Panc1 (cell line): ENCODE data around the gene RAPGEF1. TPM values are rescaled to one million over a fixed set of nuclear protein-coding genes. Genes with fewer than 3 reads are reported as not detected.

Source experiments
- ATAC-seq: fragments of 200-7000 bp; cut with Tn5 transposase; 2 replicates; pipeline ENCODE4 v1.9.1; 2020; ENCODE audit warnings: mild to moderate bottlenecking, moderate library complexity
- BruUV-seq: library from RNA; stranded (reverse); fragments of 400-500 nt; replicated peaks from 2 replicates; lab custom pipeline; 2021; lab: Mats Ljungman, UMichigan
- CTCF ChIA-PET: fragments of 300-600 bp; sonication (Branson Sonifier 250); formaldehyde crosslinking; loops from one replicate; lab custom pipeline; 2022; ENCODE audit warnings: antibody characterized with exemption; lab: Charles Lee
- POLR2A ChIA-PET: fragments of 300-600 bp; sonication (Branson Sonifier 250); formaldehyde crosslinking; loops from one replicate; lab custom pipeline; 2022; ENCODE audit warnings: antibody characterized with exemption; lab: Charles Lee
- DNase-seq: peaks from one replicate; pipeline ENCODE4 v3.0.0-alpha.2; 2010; ENCODE audit warnings: low read depth, low spot score
- H3K27ac ChIP-seq: 2 replicates; pipeline ENCODE4 v1.5.1; 2011; ENCODE audit warnings: mild to moderate bottlenecking, low read length, inconsistent platforms
- H3K27me3 ChIP-seq: fragments of 200-500 bp; sonication (Bioruptor generic); 2 replicates; pipeline ENCODE4 v1.6.0; 2014; ENCODE audit warnings: low read length, inconsistent platforms; ENCODE audit not compliant: control insufficient read depth, insufficient read depth
- H3K36me3 ChIP-seq: fragments of 200-500 bp; sonication (Bioruptor generic); 2 replicates; pipeline ENCODE4 v1.5.1; 2014; ENCODE audit warnings: inconsistent platforms, mild to moderate bottlenecking, low read length, moderate library complexity; ENCODE audit not compliant: control insufficient read depth, insufficient read depth
- H3K4me1 ChIP-seq: 2 replicates; pipeline ENCODE4 v1.5.1; 2011; ENCODE audit warnings: inconsistent platforms, mild to moderate bottlenecking, low read length, moderate library complexity; ENCODE audit not compliant: control insufficient read depth, insufficient read depth
- H3K4me3 ChIP-seq, 2 experiments: 2 replicates each; pipeline ENCODE4 v1.5.1; 2011 to 2012; ENCODE audit warnings: low read depth in 2 of 2, low read length in 2 of 2, mild to moderate bottlenecking in 2 of 2, inconsistent platforms in 1 of 2, moderate library complexity in 1 of 2
- H3K9me3 ChIP-seq: fragments of 200-500 bp; sonication (Bioruptor generic); 2 replicates; pipeline ENCODE4 v1.5.1; 2014; ENCODE audit warnings: low read depth, mild to moderate bottlenecking, inconsistent platforms, low read length, moderate library complexity; ENCODE audit not compliant: control insufficient read depth, insufficient read depth
- POLR2AphosphoS5 ChIP-seq: IDR thresholded peaks from 2 replicates; pipeline ENCODE4 v1.6.1; 2012; ENCODE audit warnings: mild to moderate bottlenecking, low read depth, low read length, moderate library complexity
- SIN3A ChIP-seq: IDR thresholded peaks from 2 replicates; pipeline ENCODE4 v1.6.1; 2012; ENCODE audit warnings: low read depth, mild to moderate bottlenecking, low read length, moderate library complexity, borderline replicate concordance; ENCODE audit not compliant: insufficient read depth
- TCF7L2 ChIP-seq: IDR thresholded peaks from 2 replicates; pipeline ENCODE4 v1.6.1; 2011; ENCODE audit warnings: mild to moderate bottlenecking, low read depth, low read length, inconsistent platforms
- in situ Hi-C: cut with HindIII; loops from 2 replicates; pipeline ENCODE4 v1.10.0; 2016; ENCODE audit warnings: low sequenced_read_pairs, low pct_unique_long_range_greater_than_20kb
- intact Hi-C: fragments of 100-400 bp; cut with micrococcal nuclease; formaldehyde crosslinking; loops from one replicate; pipeline ENCODE4 v1.10.0; 2022; ENCODE audit not compliant: unreplicated experiment
- total RNA-seq: library from RNA; stranded (reverse); gene quantifications from one replicate; pipeline ENCODE4 v1.2.1, GENCODE V29; 2021; ENCODE audit not compliant: unreplicated experiment
- TF ChIP-seq, protein P1 (sequence below), 2 experiments: IDR thresholded peaks; 2 replicates each; pipeline ENCODE4 v1.6.1; 2011 to 2012; ENCODE audit warnings: low read depth in 2 of 2, control low read depth in 1 of 2, low read length in 1 of 2, mild to moderate bottlenecking in 1 of 2, moderate library complexity in 1 of 2; ENCODE audit not compliant: insufficient read depth in 1 of 2
- TF ChIP-seq, protein P2 (sequence below): fragments of 450-650 bp; IDR thresholded peaks from 2 replicates; pipeline ENCODE4 v1.5.1; 2017; ENCODE audit warnings: mild to moderate bottlenecking

Gene RAPGEF1
- total RNA-seq, 1 experiment from 2014 or later = 86.8 TPM

DNA sequence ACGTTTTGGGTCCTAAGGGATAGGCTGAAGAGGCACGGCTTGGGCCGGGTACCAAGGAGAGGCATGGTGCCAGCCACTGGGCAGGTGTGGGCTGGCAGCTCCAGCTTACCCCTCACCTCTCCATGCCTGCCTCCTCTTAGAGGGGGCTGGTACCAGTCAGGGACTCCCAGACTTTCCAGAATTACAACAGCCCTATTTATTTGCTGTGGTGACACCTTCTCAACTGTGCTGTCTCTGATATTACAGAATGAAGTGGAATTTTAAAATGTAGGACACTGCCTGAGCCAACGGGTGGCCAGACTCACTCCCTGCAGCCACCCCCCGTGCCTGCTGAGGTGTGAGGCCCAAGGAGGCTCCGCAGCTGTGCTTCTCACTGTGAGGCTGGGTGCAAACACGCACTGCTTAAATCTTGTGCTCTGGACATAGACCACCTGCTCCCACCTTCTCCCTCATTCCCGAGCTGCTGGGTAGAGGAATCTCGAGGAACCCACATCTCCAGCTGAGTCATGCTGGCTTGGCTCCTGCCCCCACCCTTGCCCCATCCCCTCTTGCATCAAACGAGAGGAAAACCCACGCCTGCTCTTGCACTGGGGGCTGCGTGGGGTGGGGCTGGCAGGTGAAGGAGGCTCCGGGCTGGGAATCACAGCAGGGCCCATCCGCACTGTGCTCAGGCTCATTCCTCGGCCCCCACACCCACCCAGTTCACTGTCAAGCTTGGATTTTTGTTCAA is 146.6 kb downstream of the RAPGEF1 start:
- ATAC-seq = no peak
- H3K36me3 ChIP-seq = no peaks in the 10 kb centered on the region
- no peaks in the 10 kb centered on the region for H3K27me3 ChIP-seq
- in situ Hi-C loops (no loop called here), intact Hi-C loops (loop anchor here (5.0 kb wide), 1 partner anchor 149 kb away; the partner anchor contains the start of gene RAPGEF1)
- H3K9me3 ChIP-seq = no peaks in the 10 kb centered on the region
- H3K4me3 ChIP-seq = no peak overlapping the region
- TF ChIP-seq TCF7L2 (no peak), SIN3A (no peak), POLR2AphosphoS5 (no peak)
- TF ChIP-seq, protein P1, sequence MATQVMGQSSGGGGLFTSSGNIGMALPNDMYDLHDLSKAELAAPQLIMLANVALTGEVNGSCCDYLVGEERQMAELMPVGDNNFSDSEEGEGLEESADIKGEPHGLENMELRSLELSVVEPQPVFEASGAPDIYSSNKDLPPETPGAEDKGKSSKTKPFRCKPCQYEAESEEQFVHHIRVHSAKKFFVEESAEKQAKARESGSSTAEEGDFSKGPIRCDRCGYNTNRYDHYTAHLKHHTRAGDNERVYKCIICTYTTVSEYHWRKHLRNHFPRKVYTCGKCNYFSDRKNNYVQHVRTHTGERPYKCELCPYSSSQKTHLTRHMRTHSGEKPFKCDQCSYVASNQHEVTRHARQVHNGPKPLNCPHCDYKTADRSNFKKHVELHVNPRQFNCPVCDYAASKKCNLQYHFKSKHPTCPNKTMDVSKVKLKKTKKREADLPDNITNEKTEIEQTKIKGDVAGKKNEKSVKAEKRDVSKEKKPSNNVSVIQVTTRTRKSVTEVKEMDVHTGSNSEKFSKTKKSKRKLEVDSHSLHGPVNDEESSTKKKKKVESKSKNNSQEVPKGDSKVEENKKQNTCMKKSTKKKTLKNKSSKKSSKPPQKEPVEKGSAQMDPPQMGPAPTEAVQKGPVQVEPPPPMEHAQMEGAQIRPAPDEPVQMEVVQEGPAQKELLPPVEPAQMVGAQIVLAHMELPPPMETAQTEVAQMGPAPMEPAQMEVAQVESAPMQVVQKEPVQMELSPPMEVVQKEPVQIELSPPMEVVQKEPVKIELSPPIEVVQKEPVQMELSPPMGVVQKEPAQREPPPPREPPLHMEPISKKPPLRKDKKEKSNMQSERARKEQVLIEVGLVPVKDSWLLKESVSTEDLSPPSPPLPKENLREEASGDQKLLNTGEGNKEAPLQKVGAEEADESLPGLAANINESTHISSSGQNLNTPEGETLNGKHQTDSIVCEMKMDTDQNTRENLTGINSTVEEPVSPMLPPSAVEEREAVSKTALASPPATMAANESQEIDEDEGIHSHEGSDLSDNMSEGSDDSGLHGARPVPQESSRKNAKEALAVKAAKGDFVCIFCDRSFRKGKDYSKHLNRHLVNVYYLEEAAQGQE (IDR thresholded peaks at IDR 0.05; ENCODE audit: insufficient read depth in 1 of 2, low read depth in 2 of 2, low read length in 1 of 2) = no peak
- TF ChIP-seq, protein P2, sequence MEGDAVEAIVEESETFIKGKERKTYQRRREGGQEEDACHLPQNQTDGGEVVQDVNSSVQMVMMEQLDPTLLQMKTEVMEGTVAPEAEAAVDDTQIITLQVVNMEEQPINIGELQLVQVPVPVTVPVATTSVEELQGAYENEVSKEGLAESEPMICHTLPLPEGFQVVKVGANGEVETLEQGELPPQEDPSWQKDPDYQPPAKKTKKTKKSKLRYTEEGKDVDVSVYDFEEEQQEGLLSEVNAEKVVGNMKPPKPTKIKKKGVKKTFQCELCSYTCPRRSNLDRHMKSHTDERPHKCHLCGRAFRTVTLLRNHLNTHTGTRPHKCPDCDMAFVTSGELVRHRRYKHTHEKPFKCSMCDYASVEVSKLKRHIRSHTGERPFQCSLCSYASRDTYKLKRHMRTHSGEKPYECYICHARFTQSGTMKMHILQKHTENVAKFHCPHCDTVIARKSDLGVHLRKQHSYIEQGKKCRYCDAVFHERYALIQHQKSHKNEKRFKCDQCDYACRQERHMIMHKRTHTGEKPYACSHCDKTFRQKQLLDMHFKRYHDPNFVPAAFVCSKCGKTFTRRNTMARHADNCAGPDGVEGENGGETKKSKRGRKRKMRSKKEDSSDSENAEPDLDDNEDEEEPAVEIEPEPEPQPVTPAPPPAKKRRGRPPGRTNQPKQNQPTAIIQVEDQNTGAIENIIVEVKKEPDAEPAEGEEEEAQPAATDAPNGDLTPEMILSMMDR = no peak
- H3K4me1 ChIP-seq = no peaks in the 10 kb centered on the region; the same call in 1 of the 2 replicates
- no peak overlapping the region for H3K27ac ChIP-seq
- ChIA-PET CTCF (no interaction called here), POLR2A (no interaction called here)
- no TSS peak for BruUV-seq
- no peak for DNase-seq

DNA sequence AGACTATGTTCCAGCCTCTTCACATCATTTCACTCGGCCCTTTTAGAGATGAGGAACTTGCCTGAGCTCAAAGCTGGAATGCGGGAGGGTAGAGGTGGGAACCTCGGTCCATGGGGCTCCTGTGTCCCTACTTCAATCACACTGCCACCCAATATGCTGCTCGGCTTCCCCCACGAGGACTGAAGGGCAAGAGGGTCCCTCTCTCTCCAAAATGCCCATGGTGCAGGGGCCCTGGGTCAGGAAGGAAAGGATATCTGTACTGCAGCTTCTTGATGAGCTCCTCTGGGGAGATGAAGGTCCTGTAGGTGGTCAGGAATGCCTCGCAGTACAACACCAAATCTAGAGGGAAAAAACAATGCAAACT is 148.0 kb downstream of the RAPGEF1 start:
- H3K4me1 ChIP-seq = no peaks in the 10 kb centered on the region; the same call in 1 of the 2 replicates
- H3K27me3 ChIP-seq = no peaks in the 10 kb centered on the region
- H3K27ac ChIP-seq = no peak overlapping the region
- DNase-seq (no peak), ATAC-seq (no peak)
- intact Hi-C loops = loop anchor here (5.0 kb wide), 1 partner anchor 150 kb away; the partner anchor contains the start of gene RAPGEF1
- no peak overlapping the region for H3K4me3 ChIP-seq
- TF ChIP-seq SIN3A (no peak), POLR2AphosphoS5 (no peak), TCF7L2 (no peak)
- TF ChIP-seq, protein P2 = no peak
- TF ChIP-seq, protein P1 (IDR thresholded peaks at IDR 0.05; ENCODE audit: insufficient read depth in 1 of 2, low read depth in 2 of 2, low read length in 1 of 2) = no peak
- H3K9me3 ChIP-seq = no peaks in the 10 kb centered on the region
- ChIA-PET POLR2A (no interaction called here), CTCF (no interaction called here)
- H3K36me3 ChIP-seq = no peaks in the 10 kb centered on the region
- in situ Hi-C loops = no loop called here
- BruUV-seq = no TSS peak
